MM.1S (cell line): ENCODE data around the gene SLC39A1.

Source experiments
- DNase-seq: peaks from one replicate; pipeline ENCODE4 v3.0.0-alpha.2; 2015
- H2AFZ ChIP-seq: fragments of 300-600 bp; sonication (generic); 2 replicates; pipeline ENCODE4 v1.6.0; 2016; ENCODE audit warnings: antibody characterized with exemption, low read length
- H3F3A ChIP-seq: fragments of 300-600 bp; sonication (generic); 2 replicates; pipeline ENCODE4 v1.6.1; 2016; ENCODE audit warnings: mild to moderate bottlenecking, antibody characterized with exemption, low read length, moderate library complexity, mixed read lengths; ENCODE audit not compliant: insufficient read depth
- H3K27ac ChIP-seq: fragments of 300-600 bp; sonication (generic); 2 replicates; pipeline ENCODE4 v1.5.1; 2016; ENCODE audit warnings: mild to moderate bottlenecking, low read length
- H3K27me3 ChIP-seq: fragments of 300-600 bp; sonication (generic); replicated peaks from 2 replicates; pipeline ENCODE4 v1.6.0; 2016; ENCODE audit warnings: low read length; ENCODE audit not compliant: insufficient read depth
- H3K36me3 ChIP-seq: fragments of 300-600 bp; sonication (generic); replicated peaks from 2 replicates; pipeline ENCODE4 v1.6.1; 2016; ENCODE audit warnings: mild to moderate bottlenecking, low read length, mixed read lengths; ENCODE audit not compliant: insufficient read depth
- H3K4me1 ChIP-seq: fragments of 300-600 bp; sonication (generic); 2 replicates; pipeline ENCODE4 v1.6.1; 2016; ENCODE audit warnings: low read length, mixed read lengths
- H3K4me2 ChIP-seq: fragments of 300-600 bp; sonication (generic); 2 replicates; pipeline ENCODE4 v1.6.0; 2016; ENCODE audit warnings: low read depth, low read length
- H3K4me3 ChIP-seq: fragments of 300-600 bp; sonication (generic); 2 replicates; pipeline ENCODE4 v1.5.1; 2016; ENCODE audit warnings: low read length, mixed read lengths
- H3K79me2 ChIP-seq: fragments of 300-600 bp; sonication (generic); 2 replicates; pipeline ENCODE4 v1.6.1; 2016; ENCODE audit warnings: mixed run types, low read length, mixed read lengths
- H3K9ac ChIP-seq: fragments of 300-600 bp; sonication (generic); 2 replicates; pipeline ENCODE4 v1.6.1; 2016; ENCODE audit warnings: low read length, mixed read lengths
- H3K9me2 ChIP-seq: fragments of 300-600 bp; sonication (generic); replicated peaks from 2 replicates; pipeline ENCODE4 v1.6.1; 2016; ENCODE audit warnings: mild to moderate bottlenecking, low read length, mixed read lengths; ENCODE audit not compliant: insufficient read depth
- H3K9me3 ChIP-seq: fragments of 300-600 bp; sonication (generic); replicated peaks from 2 replicates; pipeline ENCODE4 v1.6.1; 2016; ENCODE audit warnings: mild to moderate bottlenecking, low read length, mixed read lengths; ENCODE audit not compliant: insufficient read depth
- H4K20me1 ChIP-seq: fragments of 300-600 bp; sonication (generic); 2 replicates; pipeline ENCODE4 v1.6.1; 2016; ENCODE audit warnings: mild to moderate bottlenecking, low read length, moderate library complexity, mixed read lengths; ENCODE audit not compliant: insufficient read depth
- CTCF ChIP-seq: fragments of 300-600 bp; sonication (generic); IDR thresholded peaks from 2 replicates; pipeline ENCODE4 v1.5.1; 2016; ENCODE audit warnings: antibody characterized with exemption, low read length, mixed read lengths
- EZH2 ChIP-seq: fragments of 300-600 bp; sonication (generic); optimal IDR thresholded peaks from 2 replicates; pipeline ENCODE3; 2017; ENCODE audit warnings: low read depth, mild to moderate bottlenecking, antibody characterized with exemption, low read length, mixed read lengths
- EZH2phosphoT487 ChIP-seq: fragments of 300-600 bp; sonication (generic); IDR thresholded peaks from 2 replicates; pipeline ENCODE4 v1.6.1; 2018; ENCODE audit warnings: antibody characterized with exemption, low read length

The SLC39A1 gene

GRCh38 chr1:153929426-153929825 is 33.9 kb downstream of the SLC39A1 start:
- Histone ChIP-seq H3K9me3 (no peaks in the 10 kb centered on the region), H3K27me3 (no peaks in the 10 kb centered on the region), H3K36me3 (no peaks in the 10 kb centered on the region), H4K20me1 (no peaks in the 10 kb centered on the region), H3K4me3 (no peak overlapping the region), H3K4me1 (no peaks in the 10 kb centered on the region), H3K4me2 (no peak overlapping the region), H3K9ac (no peak overlapping the region), H3K79me2 (no peaks in the 10 kb centered on the region), H2AFZ (no peak overlapping the region), H3K9me2 (no peaks in the 10 kb centered on the region), H3F3A (peaks cover 14% of the 10 kb centered on the region; the same call in 1 of the 2 replicates), H3K27ac (no peak overlapping the region)
- TF ChIP-seq CTCF: no peak
- no peak for TF ChIP-seq EZH2phosphoT487
- no peak for TF ChIP-seq EZH2
- DNase-seq: no peak

- Histone ChIP-seq H3F3A (peaks cover 16% of the 10 kb centered on the region; the same call in 1 of the 2 replicates), H3K4me3 (no peak overlapping the region), H4K20me1 (no peaks in the 10 kb centered on the region), H3K36me3 (no peaks in the 10 kb centered on the region), H3K4me2 (no peak overlapping the region), H3K27ac (no peak overlapping the region), H3K9me2 (no peaks in the 10 kb centered on the region), H3K4me1 (0 out of 2 replicates have a peak, but pooled peaks cover 2% of the 10 kb centered on the region), H3K79me2 (peaks cover 4% of the 10 kb centered on the region), H2AFZ (no peak overlapping the region), H3K9me3 (no peaks in the 10 kb centered on the region), H3K9ac (no peak overlapping the region), H3K27me3 (no peaks in the 10 kb centered on the region)
- DNase-seq: no peak
- no peak for TF ChIP-seq EZH2
- TF ChIP-seq CTCF: no peak
- TF ChIP-seq EZH2phosphoT487: no peak
These were observed 34.5 kb downstream of the SLC39A1 start for GRCh38 chr1:153928791-153929341.

- no peak overlapping the region for H3K9ac ChIP-seq
- H3K36me3 ChIP-seq: no peaks in the 10 kb centered on the region
- TF ChIP-seq EZH2 (no peak), CTCF (no peak)
- no peak for DNase-seq
- H3K4me2 ChIP-seq: no peak overlapping the region
- H3F3A ChIP-seq: peaks cover 23% of the 10 kb centered on the region; the same call in 1 of the 2 replicates
- H3K27me3 ChIP-seq: no peaks in the 10 kb centered on the region
- no peak overlapping the region for H2AFZ ChIP-seq
- no peaks in the 10 kb centered on the region for H4K20me1 ChIP-seq
- no peak overlapping the region for H3K4me3 ChIP-seq
- H3K4me1 ChIP-seq: 0 out of 2 replicates have a peak, but pooled peaks cover 3% of the 10 kb centered on the region
- peaks cover 9% of the 10 kb centered on the region for H3K79me2 ChIP-seq
- no peaks in the 10 kb centered on the region for H3K9me3 ChIP-seq
- H3K9me2 ChIP-seq: no peaks in the 10 kb centered on the region
- no peak overlapping the region for H3K27ac ChIP-seq
These were observed 35.1 kb downstream of the SLC39A1 start for GRCh38 chr1:153928245-153928644.
